Cortex of kidney (tissue), 1 donor: ENCODE data around the gene PRSS21.

Experiments used
- DNase-seq: peaks from one replicate; lab custom pipeline; 2025; lab: John Stamatoyannopoulos, UW

PRSS21 gene

GRCh38 chr16:2825906-2826305 is 8.9 kb downstream of the PRSS21 start:
- DNase-seq: no peak

GRCh38 chr16:2826591-2827373 is 9.7 kb downstream of the PRSS21 start:
- DNase-seq: no peak

GRCh38 chr16:2827374-2827791 is 10.3 kb downstream of the PRSS21 start:
- no peak for DNase-seq

GRCh38 chr16:2827831-2828520 is 10.9 kb downstream of the PRSS21 start:
- DNase-seq: no peak

- no peak for DNase-seq
These were observed 11.4 kb downstream of the PRSS21 start for GRCh38 chr16:2828521-2828840.

- no peak for DNase-seq
These were observed 11.9 kb downstream of the PRSS21 start for GRCh38 chr16:2828876-2829430.

- no peak for DNase-seq
These were observed 12.7 kb downstream of the PRSS21 start, which contains the start of gene ZG16B for GRCh38 chr16:2829501-2830354. TSS of gene ZG16B (plus strand) at chr16:2830303. CDS start at chr16:2830442, 139 bp downstream.

- DNase-seq: no peak
These were observed 13.3 kb downstream of the PRSS21 start for GRCh38 chr16:2830355-2830695.

GRCh38 chr16:2831203-2831602 is 14.2 kb downstream of the PRSS21 start:
- no peak for DNase-seq

- no peak for DNase-seq
These were observed 16.7 kb downstream of the PRSS21 start for GRCh38 chr16:2833776-2834175.

GRCh38 chr16:2834968-2835367 is 17.9 kb downstream of the PRSS21 start:
- no peak for DNase-seq

- no peak for DNase-seq
These were observed 18.8 kb downstream of the PRSS21 start for GRCh38 chr16:2835638-2836493.

GRCh38 chr16:2836646-2837508 is 19.8 kb downstream of the PRSS21 start:
- DNase-seq: no peak

- no peak for DNase-seq
These were observed 21.9 kb downstream of the PRSS21 start for GRCh38 chr16:2838928-2839327.

- DNase-seq: no peak
These were observed 22.8 kb downstream of the PRSS21 start for GRCh38 chr16:2839650-2840450.

- no peak for DNase-seq
These were observed 23.9 kb downstream of the PRSS21 start for GRCh38 chr16:2840914-2841313.

GRCh38 chr16:2841606-2842339 is 24.7 kb downstream of the PRSS21 start:
- DNase-seq: no peak

- no peak for DNase-seq
These were observed 25.4 kb downstream of the PRSS21 start for GRCh38 chr16:2842340-2843000.
